NCI-H510A (cell line): ENCODE data around the gene SH3TC2.

Source experiments
- DNase-seq: peaks from one replicate; lab custom pipeline; 2025; lab: John Stamatoyannopoulos, UW

SH3TC2 gene

DNA sequence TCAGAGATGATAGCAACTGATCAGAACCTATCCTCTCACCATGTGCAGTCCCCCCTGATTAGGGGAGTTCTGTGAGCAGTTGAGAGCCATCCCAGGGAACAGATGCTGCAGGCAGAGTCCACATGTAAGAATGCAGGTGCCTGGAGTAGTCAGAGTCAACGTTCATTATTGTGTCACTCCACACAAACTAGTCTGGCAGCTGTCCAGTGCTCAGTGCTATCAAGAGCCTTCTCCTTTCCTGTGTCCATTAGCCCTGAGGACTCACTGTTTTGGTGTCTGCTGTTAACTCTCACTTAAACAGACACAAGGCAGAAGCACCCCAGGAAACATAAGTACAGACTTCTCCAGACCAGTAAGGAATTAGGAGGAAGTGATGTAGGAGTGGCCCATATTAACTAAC, 2.5 kb downstream of the SH3TC2 start:
- no peak for DNase-seq

DNA sequence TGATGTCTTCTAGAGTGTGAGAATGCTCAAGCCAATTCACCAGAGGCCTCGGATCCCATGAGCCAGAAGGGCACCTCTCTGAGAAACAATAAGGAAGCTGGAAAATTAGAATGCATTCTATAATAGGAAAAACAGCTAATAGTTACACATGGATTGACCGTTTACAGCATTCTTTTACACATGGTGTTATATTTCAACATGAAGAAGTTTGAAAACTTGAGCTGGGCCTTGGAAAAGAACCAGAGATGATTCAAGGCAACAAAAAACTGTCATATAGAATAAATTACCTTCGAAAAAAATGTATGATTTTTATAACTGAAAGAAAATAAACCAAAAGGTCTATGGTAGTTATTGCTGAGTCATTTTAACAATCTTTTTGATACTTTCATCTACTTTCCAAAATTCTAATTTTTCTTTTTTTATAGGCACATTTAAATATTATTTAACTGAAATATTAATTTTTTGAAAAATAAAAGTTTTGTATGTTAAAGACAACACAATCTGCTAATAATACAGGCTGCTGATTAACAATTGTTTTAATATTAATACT, 6.2 kb downstream of the SH3TC2 start:
- no peak for DNase-seq

DNA sequence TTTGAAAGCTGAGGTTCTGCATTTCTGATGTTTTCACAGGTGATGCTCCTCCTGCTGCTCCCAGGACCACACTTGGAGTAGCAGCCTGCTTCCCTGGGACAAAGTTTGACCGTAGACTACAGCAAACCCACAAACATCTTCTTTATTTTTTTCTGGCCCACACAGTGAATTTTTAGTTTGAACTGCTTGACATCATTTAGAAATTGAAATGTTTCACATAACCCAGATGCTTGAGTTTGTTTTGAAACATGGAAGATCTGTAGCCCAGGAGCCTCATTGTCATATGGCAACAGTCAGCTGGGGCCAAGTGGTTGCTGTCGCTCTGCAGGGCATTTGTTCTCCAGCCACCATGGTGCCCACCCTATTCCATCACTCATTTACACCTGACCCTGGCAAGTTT, 8.4 kb downstream of the SH3TC2 start:
- DNase-seq, result no peak

DNA sequence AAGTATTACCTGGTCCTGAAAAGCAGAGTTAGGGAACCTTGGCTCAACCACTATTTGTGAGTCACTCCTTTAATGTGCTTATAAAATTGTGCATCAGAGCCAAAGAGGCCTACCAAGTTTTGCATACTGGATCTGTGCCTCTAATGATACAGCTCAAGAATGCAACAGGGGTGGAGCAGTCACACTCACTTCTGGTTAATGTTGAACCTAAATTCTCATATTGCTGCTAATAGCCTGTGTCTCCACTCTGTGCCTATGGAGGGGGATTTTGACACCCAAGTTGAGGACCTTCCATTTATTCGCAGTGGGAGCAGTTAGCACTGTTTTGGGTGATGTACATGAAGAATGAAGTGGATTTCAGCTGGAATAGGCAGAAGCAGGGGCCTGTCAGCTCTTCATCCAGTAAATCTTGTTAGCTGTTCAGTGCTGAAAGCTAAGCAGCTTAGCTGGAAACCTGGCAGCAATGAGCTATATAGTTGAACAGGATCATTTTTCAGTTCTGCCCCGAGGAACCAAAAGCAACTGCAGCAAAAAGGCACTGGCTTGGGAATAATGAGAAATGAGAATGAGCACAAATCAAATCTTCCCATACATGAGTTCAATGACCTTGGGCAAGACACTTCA, 9.7 kb downstream of the SH3TC2 start:
- DNase-seq, result no peak

DNA sequence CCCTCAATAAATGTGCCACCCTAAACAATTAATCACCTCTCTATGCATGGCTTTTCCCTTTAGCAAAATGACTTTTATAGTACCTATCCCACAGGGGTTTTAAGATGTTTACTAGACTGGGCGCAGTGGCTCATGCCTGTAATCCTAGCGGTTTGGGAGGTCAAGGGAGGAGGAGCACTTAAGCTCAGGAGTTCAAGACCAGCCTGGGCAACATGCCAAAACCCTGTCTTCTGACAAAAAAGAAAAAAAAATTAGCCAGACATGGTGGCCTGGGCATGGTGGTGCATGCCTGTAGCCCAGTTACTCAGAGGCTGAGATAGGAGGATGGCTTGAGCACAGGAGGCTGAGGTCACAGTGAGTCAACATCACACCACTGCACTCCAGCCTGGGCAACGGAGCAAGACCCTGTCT, 13.5 kb downstream of the SH3TC2 start:
- DNase-seq, result no peak

DNA sequence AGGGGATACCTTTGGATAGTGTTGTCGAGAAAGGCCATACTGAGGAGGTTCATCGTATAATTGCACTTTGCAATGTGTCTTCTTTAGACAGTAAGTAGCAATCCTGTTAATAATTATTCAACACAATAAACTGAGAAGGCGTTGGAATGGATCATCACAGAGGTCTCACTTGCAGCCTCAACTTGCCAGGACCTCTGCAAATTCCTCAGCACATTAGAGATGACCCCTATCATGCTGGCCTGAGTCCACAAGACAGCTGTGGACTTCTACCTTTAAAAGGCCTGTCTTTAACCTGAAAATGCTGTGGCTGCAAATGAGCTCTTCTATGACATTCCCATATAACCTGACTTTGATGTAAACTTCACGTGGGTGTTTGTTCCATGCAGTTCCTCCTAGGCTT, 14.1 kb downstream of the SH3TC2 start:
- no peak for DNase-seq

DNA sequence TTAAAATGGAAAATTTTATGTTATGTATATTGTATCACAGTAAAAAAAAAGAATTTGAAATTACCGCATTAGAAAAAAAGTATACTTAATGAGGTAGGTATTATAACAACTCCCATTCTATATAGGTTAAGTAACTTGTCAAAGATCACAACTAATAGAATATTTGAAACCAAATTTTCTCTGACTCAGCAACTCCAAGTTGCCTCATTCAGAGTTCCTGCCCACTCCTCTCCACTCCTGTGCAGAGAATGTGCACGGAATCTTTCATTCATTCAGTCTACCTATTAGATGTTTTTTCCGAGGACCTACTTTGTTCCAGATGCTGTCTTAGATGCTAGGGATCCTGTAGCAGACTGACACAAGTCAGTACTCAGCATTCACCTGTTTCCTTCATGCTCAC, 15.4 kb downstream of the SH3TC2 start:
- no peak for DNase-seq

DNA sequence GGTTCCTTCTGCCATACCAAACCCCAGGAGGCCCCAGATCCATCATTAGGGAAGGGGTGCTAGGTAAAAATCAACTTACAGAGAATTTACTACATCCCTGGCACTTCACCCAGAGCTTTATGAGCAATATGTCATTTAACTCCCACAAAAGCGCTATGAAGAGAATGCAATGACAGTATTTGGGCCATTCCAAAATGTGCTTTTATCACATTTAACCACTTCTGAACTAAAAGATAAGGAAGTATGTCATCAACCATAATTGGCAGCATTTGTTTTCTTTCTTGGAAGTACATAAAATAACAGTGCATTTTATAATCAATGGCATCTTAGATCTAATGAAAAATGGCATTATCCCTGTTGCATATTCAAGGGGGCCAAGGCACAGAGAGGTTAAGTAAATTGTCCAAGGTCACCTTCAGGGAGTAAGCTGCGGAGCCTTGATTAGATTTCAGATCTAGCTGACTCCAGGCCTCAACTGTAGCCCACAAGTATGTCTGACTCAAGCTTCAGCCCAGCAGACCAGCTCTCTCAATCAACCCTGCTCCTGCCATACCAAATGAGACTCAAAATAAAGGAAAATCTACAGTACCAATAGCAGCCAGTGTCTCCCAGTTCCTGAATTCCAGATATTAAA, 16.5 kb downstream of the SH3TC2 start:
- DNase-seq, result no peak

DNA sequence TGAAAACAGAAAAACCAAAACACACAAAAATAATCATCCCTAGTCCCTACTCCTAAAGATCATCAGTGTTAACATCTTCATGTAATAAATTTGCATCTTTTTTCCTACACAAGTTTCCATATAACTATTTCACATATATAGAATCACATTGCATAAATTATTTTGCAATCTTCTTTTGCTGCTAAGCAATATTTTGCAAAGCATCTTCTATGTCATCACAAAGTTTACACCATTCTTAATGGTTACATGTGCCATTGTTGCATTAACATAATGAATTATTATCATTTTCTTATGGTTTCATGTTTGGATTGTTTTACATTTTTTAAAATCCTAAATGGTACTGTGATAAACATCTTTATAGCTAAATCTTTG, 17.8 kb downstream of the SH3TC2 start:
- DNase-seq, result no peak

DNA sequence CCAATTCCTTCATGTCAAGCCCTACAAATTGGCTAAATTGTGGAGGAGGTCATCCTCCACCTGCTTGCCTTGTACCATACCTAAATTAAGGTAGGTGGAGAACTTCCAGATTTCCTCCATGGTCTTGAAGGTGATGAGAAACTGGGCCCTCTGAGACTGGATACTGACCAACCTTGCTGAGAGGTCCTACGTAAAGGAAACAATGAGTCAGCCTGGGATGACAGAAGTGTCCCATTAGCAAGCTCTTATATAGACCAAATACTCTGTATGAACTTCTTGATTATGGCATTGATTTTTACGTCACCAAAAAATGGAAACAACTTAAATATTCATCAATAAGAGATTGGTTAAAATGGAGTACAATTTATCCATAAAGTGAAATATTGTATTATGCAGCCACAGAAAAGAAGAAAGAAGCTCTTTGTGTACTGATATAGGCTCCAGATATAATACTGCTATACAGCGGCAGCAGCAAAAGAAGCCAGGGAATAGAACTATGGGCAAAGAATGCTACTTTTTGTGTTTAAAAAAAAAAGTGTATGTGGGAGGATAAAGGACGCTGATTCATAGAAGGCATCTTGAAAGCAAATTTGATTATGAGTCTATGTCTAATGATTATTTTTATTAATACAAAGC, 18.3 kb downstream of the SH3TC2 start:
- no peak for DNase-seq

DNA sequence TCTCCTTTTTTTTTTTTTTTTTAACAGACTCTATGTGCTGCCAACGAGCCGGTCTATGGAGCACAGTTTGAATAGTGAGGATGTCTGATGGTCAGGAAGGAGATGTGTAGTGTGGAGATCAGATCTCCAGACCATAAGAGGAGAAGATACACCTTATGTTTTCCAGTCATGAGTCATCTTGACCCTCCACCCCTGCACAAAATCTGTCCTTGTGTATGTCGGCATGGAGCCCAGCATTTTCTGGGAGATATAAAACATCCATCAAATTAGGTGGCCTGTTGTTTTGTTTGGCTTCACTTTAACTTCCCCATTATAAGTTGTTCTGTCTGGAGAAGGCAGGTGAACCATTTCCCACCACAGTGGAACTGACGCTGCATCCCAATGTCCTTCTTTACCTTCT, 19.2 kb downstream of the SH3TC2 start:
- DNase-seq, result no peak

DNA sequence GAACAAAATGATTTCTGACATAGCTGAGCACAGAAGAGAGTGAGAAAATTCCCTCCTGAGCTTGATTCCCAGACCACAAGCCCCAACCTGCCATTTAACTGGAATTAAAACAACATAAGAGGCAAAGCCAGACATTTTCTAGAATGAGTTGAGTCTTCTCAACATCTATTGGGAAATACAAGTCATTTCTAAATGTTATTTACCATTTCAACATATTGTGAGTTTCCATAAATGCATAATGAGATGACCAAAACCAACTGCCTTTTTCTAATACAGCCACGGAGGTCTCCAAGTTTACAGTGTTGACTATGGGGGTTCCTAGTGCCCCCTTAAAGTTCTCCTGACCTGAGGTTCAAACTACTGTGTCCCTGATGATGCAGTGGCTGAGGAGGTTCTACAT, 20.0 kb downstream of the SH3TC2 start:
- DNase-seq, result no peak

DNA sequence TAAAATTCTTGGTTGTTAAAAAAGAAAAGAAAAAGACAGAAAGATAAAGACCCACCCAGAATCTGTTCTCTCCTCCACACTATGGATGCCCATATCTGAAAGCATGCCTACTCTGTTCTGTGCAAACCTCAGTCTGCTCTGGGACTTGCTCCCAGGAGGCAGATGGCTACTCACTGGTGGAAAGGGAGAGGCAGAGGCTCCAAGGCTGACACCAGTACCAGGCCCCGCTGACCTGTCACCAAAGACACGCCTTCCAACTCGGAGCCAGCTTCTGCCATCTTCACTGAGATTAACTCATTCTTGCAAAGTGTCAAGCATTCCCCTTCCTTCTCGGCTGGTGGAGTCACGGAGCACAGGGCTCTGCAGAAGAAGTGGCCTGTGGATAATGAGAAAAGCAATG, 21.6 kb downstream of the SH3TC2 start:
- no peak for DNase-seq

DNA sequence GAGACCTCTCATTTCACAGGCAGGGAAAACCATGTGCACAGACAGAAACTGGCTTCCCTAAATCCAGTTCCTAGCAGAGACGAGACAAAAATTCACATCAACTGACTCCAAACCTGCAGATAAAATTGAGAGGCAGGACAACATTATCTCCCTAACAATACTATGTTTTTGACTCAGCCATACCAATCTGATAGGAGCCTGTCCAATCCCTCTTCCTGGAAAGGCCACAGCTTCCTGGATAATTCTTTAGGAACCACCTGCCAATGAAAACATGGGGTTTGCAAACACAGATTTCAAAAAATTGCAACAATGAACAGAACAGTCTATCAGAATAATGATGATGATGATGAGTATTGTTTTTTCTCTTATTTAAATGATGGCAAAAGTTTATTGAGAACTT, 22.4 kb downstream of the SH3TC2 start:
- DNase-seq, result no peak

DNA sequence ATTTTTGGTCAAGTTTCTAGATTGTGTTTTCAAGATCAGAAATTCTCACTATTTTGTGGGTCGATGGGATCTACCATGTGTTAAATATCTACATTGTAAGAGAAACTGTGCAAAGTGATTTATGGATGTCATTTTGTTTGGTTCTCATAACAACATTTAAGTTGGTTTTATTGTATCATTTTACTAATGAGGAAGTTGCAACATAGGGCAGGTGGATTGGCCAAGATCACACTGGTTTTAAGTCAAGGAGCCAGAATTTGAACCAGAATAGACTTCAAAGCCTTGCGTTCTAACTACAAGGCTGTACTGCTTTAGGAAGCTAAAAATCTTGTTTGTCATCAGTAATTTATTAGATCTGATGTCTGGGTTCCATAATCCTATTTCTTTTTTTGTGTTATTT, 23.4 kb downstream of the SH3TC2 start:
- no peak for DNase-seq

DNA sequence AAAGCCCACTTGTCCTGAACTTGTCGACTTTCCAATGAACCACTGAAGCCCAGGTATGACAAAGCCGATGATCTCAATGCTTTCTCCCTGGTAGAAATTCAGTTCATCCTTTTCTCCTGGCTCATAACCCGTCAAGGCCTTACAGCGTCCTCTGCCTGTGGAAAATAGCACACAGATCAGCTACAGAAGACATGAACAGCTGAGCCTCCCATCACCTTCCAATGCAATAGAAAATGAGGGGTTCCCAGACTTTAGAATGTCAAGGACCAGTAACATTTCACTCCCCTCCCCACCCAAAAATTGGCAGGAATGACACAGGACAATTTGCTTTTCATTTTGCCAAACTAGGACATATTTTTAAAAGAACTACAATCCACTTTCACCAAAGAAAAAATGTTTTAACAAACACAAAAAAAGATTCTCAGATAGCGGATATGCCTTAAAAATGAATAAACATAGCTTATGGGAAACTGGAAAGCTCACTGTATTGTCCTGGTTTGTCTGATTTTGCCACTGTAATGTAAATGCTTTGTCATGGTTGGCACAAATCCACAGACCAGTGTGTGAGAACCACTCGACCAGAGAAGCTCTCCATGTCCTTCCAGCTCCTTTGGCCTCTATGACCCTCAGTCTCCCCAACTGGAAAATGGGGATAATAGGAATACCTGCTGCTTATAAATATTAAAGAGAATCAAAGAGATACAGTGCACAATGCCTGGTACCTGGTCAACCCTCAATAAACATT, 24.4 kb downstream of the SH3TC2 start:
- DNase-seq, result no peak

DNA sequence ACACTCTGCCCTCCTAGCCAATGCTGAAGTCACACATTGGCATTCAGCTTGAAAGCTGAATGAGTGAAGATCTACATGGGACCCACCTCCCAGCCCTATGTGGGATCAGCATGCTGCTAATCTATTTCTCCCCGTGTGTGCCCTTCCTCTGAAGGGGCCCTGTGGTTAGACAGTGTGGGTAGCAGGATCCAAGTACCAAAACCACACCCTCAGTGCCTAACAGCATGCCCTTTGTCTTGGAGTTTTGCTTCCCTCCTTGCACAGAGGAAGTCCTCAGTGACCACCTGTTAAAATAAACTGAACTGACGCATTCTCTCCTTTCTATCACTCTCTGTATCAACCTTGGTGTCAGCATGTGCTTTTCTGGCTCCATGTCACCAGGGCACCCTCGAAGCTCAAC, 25.0 kb downstream of the SH3TC2 start:
- DNase-seq, result no peak

DNA sequence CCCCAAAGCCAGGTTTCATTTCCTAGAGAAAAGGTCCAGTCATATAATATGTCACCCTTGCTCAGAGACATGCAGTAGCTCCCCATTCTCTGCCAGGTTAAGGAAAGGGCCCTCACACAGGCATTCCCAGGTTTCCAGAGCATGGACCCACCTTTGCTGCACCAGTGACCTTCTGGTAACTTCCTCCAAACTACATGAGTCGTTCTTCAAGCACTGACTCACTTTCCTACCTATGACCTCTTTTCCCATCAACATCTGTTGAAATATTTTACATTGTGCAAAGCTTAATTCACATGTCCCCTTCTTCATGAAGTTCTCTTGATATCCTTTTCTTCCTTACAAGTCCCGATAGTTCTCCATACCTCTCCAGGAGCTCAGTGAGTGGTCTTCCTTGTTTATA, 25.9 kb downstream of the SH3TC2 start:
- DNase-seq, result no peak

DNA sequence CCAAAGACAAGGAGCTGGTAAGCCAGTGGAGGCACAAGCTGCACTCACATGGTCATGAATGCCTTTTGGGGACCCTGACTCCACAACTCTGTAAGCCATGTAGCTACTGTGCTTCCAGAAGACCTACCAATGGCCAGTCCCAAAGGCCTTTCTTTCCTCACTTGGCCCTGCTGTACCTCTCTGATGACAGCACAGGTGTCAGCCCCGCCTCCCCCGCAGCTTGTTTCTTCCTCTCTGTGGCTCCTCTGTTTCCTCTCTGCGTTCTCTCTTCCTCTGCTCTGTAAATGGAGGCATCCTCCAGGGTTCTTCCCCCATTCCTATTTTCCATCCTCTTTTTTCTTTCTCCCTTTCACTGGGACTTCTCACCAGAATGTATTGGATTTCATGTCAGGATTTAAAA, 26.7 kb downstream of the SH3TC2 start:
- DNase-seq, result no peak

DNA sequence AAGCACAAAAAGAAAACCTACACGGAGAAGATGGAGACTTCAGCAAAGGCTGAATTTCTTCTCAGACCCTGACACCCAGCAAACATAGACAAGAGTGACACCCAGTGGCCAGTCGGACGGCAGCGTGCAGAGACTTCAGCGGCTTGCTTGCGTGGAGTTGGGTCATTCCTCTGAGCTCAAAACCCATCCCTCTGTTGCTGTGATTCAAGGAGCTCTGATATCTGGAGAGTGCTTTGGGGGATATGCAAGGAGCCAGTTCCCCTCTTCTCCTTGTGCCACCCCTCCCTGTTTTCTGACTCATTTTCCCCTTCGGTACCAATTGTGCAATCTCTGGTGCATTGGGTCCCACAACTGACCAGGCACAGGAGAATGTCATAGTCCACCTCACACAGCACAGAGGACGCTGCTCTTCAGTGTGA, 27.5 kb downstream of the SH3TC2 start:
- DNase-seq, result peak; percentile 41

DNA sequence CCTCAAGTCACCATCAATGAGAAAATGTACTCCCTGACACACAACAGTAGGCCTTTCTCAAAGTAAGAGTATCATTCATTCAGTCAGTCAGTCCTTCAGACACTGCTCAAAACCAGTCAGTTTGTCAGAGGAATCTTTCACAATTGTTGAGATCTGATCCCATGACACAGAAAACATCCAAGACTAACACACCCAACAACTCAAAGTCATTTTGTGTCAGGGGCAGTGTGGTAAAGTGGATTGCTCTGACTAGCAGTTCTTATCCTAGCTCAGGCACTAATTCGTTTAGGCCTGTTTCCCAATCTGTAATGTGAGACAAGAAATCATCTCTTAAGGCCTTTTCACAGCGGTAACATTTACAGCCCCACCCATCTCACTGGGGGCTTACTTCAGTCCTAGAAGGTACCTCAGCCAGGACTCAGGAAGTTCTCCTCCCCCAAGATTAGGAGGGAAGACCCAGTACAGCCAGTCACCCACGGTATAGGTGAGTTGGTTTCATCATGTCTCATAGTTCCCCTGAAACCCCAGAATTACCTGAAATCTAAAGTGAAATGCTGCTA, 31.9 kb downstream of the SH3TC2 start:
- DNase-seq, result no peak

DNA sequence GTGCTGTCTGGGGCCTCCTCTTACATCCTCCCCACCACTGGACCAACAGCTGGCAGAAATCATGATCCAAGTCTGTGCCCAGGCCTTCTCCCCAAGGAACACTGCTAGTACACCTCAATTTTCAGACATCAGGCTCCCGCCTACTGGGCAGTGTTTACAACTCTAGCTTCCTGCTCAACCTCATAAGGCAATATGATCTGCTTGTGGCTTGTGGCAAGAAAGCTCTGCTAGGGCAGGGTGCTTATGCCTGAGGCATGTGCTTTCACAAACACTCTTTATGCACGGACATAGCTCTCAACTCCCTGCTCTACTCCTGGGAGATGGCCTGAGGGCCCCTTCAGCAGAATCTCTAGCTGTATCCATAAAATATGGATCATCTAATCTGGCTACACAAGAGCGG, 32.5 kb downstream of the SH3TC2 start:
- no peak for DNase-seq

DNA sequence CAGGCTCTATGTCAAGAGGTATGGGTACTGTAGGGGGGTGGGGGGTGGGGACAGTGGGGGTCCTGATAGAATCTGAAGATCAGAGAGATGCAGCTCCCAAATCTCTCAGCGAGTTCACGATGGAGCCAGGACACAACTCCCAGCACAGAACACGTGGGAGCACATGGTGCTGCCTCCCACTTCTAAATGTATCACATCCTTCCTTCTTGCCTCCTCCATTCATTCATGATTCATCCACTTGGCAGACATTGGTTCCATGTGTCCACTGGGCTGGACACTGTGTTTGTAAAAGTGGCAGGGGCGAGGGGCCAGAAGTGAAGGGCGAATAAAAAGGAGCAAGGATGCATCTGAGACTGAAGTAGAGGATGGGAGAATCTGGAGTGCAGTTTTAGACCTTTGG, 33.9 kb downstream of the SH3TC2 start:
- no peak for DNase-seq
